Measurements from ENCODE around the gene OR1C1. TPM values are rescaled to one million over a fixed set of nuclear protein-coding genes. Genes with fewer than 3 reads are reported as not detected.
"Not testable (repeated sequence)": the region's sequence is repeated elsewhere in the genome, so short reads cannot be mapped to it uniquely, and the experiment has no call there.

Gene OR1C1, protein sequence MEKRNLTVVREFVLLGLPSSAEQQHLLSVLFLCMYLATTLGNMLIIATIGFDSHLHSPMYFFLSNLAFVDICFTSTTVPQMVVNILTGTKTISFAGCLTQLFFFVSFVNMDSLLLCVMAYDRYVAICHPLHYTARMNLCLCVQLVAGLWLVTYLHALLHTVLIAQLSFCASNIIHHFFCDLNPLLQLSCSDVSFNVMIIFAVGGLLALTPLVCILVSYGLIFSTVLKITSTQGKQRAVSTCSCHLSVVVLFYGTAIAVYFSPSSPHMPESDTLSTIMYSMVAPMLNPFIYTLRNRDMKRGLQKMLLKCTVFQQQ
- not detected for total RNA-seq

DNA sequence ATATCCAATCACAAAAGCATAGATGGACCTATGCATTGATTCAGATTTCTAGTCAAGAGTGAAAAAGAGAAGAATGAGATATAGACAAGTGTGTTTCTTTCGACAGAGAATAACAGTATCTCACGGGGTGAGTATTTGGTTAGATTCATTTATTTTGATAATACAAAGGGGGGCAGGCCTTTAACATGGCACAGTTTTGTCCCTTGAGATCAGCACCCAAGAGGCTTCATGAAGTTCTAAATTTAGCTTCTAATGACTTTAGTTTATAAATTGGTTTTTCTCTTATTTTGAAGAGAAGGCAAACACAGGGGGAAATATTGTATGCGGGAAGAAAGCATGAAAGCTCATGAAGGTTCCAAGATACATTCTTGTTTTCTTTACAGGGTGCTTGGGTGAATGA, at the start of gene OR1C1:
Gene OR1C1 (minus strand): TSS at position 101 of the 400 bp plus-strand sequence. CDS start 2,150 bp downstream, outside the sequence.
- Mint-ChIP-seq H3K27ac (no peak within 1 kb of the TSS), H3K27me3 (no peaks in the 10 kb centered on the region), H3K9me3 (no peaks in the 10 kb centered on the region), H3K4me1 (no peaks in the 10 kb centered on the region), H3K4me3 (no peak within 1 kb of the TSS), H3K36me3 (ENCODE audit: low read depth) (no peaks in the 10 kb centered on the region)
- DNase-seq: no peak
- ChIA-PET POLR2A (no interaction called here), CTCF (no interaction called here)

DNA sequence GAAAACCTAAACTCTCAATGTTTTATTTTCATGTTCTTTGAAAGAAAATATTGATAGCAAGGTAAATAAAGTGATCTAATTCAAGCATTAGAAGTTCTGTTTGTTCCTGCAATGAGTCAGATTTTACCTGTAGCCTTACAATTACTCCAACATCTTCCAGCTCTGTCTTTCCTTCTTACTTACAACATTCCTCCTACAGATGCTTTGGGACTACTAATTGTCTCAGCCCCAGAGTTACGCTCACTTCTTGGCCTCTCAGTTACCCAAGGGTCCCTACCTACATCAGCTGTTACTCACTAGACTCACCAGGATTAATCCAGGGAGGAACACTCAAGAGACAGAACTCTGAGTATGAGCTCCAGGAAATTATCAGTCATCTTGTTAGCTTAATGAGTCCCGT, 37.2 kb upstream of the OR1C1 start:
- Mint-ChIP-seq H3K27me3 (no peaks in the 10 kb centered on the region), H3K27ac (no peak overlapping the region), H3K36me3 (ENCODE audit: low read depth) (no peaks in the 10 kb centered on the region), H3K4me1 (no peaks in the 10 kb centered on the region), H3K4me3 (no peak overlapping the region), H3K9me3 (no peaks in the 10 kb centered on the region)
- no peak for DNase-seq
- POLR2A ChIA-PET: no interaction called here
- CTCF ChIA-PET: no interaction called here

DNA sequence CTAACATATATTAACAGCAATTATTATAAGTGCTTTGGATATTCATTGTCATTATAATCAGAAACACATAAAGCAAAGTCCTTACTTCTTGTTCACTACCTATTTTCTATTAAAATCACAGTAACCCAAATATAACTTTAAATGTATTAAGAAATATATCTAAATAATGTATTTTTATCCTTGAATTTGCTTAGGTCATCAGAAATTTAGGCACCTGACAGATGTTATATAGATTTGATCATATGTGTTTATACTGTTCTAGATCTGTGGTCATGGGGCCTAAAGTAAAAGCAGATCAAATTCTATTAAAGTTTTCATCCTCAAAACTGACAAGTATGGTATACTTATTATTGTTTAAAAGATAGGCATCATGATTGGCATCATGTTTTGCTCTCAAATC, 9.2 kb upstream of the OR1C1 start:
- Mint-ChIP-seq H3K27me3 (no peaks in the 10 kb centered on the region), H3K9me3 (no peaks in the 10 kb centered on the region), H3K27ac (no peak overlapping the region), H3K36me3 (ENCODE audit: low read depth) (no peaks in the 10 kb centered on the region), H3K4me1 (no peaks in the 10 kb centered on the region), H3K4me3 (no peak overlapping the region)
- CTCF ChIA-PET: no interaction called here
- POLR2A ChIA-PET: no interaction called here
- DNase-seq: no peak

DNA sequence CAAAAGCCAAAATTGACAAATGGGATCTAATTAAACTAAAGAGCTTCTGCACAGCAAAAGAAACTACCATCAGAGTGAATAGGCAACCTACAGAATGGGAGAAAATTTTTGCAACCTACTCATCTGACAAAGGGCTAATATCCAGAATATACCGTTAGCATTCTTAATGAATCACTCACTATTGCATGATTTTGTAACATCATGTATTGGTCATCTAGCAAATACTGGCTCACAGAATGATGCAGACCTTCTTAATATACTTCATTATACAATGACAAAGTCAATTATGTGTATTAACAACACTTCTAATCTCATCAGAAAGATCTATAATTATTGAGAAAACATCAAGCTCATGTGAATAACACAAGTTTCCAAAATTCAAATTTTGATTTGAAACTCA, 6.0 kb downstream of the OR1C1 start:
- H3K9me3 Mint-ChIP-seq; DNase-seq; H3K27me3 Mint-ChIP-seq; H3K4me3 Mint-ChIP-seq; H3K27ac Mint-ChIP-seq; H3K4me1 Mint-ChIP-seq; H3K36me3 Mint-ChIP-seq (ENCODE audit: low read depth); CTCF ChIA-PET; POLR2A ChIA-PET: not testable (repeated sequence)

DNA sequence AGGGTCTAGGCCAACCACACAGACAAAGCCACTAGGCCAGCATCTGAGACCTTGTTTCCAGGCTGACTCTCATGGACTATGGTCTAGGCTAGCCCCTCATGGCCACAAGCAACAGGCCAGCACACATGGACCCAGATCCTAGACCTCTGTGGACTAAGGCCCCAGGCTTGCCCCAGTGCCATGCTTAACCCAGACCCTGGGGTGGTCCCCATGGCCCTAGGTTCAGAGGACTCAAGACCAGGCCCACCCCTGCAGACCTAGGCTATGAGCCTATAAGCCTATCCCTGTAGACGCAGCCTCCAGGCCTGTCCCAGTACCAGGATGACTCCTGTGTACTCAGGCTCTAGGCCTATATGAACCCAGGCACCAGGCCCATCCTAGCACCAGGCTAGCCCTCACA, 10.5 kb downstream of the OR1C1 start:
- H3K27ac Mint-ChIP-seq: no peak overlapping the region
- H3K27me3 Mint-ChIP-seq: no peaks in the 10 kb centered on the region
- no peaks in the 10 kb centered on the region for H3K36me3 Mint-ChIP-seq (ENCODE audit: low read depth)
- ChIA-PET CTCF (no interaction called here), POLR2A (no interaction called here)
- H3K4me3 Mint-ChIP-seq: no peak overlapping the region
- H3K9me3 Mint-ChIP-seq: peaks cover 16% of the 10 kb centered on the region
- H3K4me1 Mint-ChIP-seq: no peaks in the 10 kb centered on the region
- no peak for DNase-seq

DNA sequence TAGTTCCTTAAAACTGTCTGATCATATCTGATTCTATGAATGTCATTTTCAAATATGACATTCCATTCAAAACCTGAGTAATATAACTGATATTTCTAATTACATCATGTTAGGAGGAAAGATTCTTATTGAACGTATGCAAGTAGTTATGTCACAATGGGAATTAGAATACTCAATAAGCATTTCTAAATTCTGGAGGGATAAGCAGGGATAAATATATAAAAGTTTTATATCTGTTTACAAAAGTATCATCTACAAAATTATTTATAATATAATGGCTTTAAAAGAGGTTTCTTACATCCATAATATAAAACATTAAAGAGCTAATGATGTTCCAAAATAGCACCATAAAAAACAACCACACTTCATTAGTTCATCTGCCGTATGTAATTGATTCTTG, 12.3 kb downstream of the OR1C1 start, which contains the start of gene OR14A2:
Gene OR14A2 (minus strand): TSS at position 101 of the 400 bp plus-strand sequence.
- no peaks in the 10 kb centered on the region for H3K27me3 Mint-ChIP-seq
- POLR2A ChIA-PET: no interaction called here
- no peak within 1 kb of the TSS for H3K4me3 Mint-ChIP-seq
- no peaks in the 10 kb centered on the region for H3K4me1 Mint-ChIP-seq
- peaks cover 16% of the 10 kb centered on the region for H3K9me3 Mint-ChIP-seq
- no peak within 1 kb of the TSS for H3K27ac Mint-ChIP-seq
- no peak for DNase-seq
- CTCF ChIA-PET: no interaction called here
- H3K36me3 Mint-ChIP-seq (ENCODE audit: low read depth): no peaks in the 10 kb centered on the region

DNA sequence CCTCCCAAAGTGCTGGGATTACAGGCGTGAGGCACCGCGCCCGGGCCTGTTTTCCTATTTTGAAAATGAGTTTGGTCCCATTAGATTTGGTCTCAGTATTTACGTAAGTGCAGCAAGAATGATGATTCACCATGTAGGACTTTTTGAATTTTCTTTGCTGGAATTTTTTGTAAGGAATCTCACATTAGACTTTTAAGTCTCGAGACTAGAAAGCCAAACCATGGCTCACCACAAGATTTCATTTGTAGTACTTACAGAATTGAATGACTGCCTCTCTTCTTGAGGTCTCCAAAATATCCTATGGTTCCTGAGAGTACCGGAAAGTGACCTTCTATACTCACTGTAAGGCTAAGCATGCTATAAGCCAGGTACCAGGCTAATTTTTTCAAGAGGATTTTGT, 12.7 kb downstream of the OR1C1 start:
- Mint-ChIP-seq H3K4me3 (no peak overlapping the region), H3K27me3 (no peaks in the 10 kb centered on the region), H3K27ac (no peak overlapping the region), H3K9me3 (peaks cover 16% of the 10 kb centered on the region), H3K4me1 (no peaks in the 10 kb centered on the region), H3K36me3 (ENCODE audit: low read depth) (no peaks in the 10 kb centered on the region)
- DNase-seq: no peak
- ChIA-PET CTCF (no interaction called here), POLR2A (no interaction called here)

DNA sequence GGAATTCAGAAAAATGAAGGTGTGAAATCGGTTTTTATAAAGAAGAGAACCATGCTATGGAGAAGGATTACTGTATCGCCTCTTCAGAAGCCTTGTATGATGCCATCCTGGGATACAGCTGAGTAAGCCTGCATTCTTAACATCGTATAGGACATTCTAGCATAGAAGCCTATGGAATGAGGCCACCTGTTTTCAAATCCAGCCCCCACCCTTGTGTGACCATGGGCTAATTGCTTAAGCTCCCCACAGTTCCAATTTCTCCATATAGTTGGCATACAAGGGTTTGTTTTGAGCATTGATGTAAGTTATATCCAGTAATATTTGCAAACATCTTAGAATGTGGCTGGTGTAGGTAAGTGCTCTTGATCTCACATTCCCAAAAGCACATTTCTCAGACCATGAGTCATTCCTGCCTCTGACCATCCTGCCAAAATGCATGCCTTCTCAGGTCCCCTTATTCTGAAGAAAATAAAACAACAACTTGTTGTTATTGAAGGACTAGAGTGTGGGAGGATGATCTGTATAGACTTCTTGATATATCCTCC, 13.9 kb downstream of the OR1C1 start:
- CTCF ChIA-PET: no interaction called here
- no peaks in the 10 kb centered on the region for H3K27me3 Mint-ChIP-seq
- H3K4me3 Mint-ChIP-seq: no peak overlapping the region
- POLR2A ChIA-PET: no interaction called here
- no peak overlapping the region for H3K27ac Mint-ChIP-seq
- DNase-seq: no peak
- H3K36me3 Mint-ChIP-seq (ENCODE audit: low read depth): no peaks in the 10 kb centered on the region
- no peaks in the 10 kb centered on the region for H3K4me1 Mint-ChIP-seq
- H3K9me3 Mint-ChIP-seq: peaks cover 16% of the 10 kb centered on the region

DNA sequence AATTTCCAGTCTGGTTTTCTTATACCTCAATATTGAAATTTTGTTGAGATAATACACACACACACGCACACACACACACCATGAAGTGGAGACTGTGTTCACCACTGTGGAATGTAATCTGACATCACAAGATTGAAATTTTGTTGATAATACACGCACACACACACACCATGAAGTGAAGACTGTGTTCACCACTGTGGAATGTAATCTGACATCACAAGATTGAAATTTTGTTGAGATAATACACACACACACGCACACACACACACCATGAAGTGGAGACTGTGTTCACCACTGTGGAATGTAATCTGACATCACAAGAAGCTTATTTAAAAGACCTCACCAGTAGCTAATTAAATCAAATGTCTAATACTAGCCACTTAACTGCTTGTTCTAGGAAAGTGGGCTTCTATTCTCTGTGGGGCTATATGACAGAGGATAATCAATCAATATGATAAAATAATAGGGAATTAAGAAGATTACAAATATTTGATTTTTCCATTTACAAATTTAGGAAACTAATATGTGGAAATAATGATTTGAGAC, 18.1 kb downstream of the OR1C1 start:
- CTCF ChIA-PET; POLR2A ChIA-PET; H3K36me3 Mint-ChIP-seq (ENCODE audit: low read depth); H3K4me3 Mint-ChIP-seq; H3K4me1 Mint-ChIP-seq; H3K27ac Mint-ChIP-seq; DNase-seq; H3K27me3 Mint-ChIP-seq; H3K9me3 Mint-ChIP-seq: not testable (repeated sequence)

DNA sequence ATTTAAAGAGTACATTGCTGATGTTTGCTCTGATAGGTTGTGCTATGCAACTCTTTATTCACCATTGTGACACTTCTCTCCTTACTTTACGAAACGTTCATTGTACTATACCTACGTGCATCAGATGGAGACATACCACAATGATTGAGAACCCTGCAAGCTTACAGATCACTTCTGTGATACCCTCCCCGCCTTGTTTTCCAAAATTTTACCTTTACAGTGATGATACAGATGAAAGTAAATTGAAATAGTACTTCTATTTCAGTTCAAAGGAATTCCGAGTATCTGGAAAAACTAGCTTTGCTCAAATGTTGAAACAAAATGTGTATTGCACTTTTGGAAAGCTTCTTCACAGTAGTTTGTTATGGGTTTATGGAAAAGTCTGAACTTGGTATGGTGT, 18.6 kb downstream of the OR1C1 start:
- no peak overlapping the region for H3K27ac Mint-ChIP-seq
- DNase-seq: no peak
- no peaks in the 10 kb centered on the region for H3K27me3 Mint-ChIP-seq
- H3K36me3 Mint-ChIP-seq (ENCODE audit: low read depth): no peaks in the 10 kb centered on the region
- no peaks in the 10 kb centered on the region for H3K4me1 Mint-ChIP-seq
- no peaks in the 10 kb centered on the region for H3K9me3 Mint-ChIP-seq
- ChIA-PET POLR2A (no interaction called here), CTCF (interaction anchor here (0.6 kb wide), 1 partner anchor 597 kb away, joined by 3 read pairs; no protein-coding TSS in a partner anchor)
- no peak overlapping the region for H3K4me3 Mint-ChIP-seq

DNA sequence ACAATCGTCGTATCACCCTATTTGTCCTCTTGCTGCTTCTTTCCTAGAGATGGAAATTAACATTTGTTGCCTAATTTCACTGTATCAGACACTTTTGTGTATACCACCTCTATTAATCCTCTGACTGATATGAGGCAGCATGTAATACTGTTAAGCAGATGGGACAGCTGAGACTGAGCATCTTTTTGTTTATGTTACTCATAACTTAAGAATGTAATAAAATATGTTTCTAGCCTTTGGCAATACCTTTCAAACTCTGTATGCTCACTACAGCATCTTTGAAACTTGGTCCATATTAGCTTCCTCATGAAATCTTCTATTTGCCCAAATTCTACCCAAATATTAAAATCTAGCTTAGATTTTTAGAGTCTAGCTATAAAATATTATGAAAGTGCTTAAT, 19.6 kb downstream of the OR1C1 start:
- no peaks in the 10 kb centered on the region for H3K4me1 Mint-ChIP-seq
- POLR2A ChIA-PET: no interaction called here
- H3K27me3 Mint-ChIP-seq: no peaks in the 10 kb centered on the region
- no peak for DNase-seq
- H3K9me3 Mint-ChIP-seq: no peaks in the 10 kb centered on the region
- no peak overlapping the region for H3K4me3 Mint-ChIP-seq
- CTCF ChIA-PET: no interaction called here
- no peaks in the 10 kb centered on the region for H3K36me3 Mint-ChIP-seq (ENCODE audit: low read depth)
- no peak overlapping the region for H3K27ac Mint-ChIP-seq

DNA sequence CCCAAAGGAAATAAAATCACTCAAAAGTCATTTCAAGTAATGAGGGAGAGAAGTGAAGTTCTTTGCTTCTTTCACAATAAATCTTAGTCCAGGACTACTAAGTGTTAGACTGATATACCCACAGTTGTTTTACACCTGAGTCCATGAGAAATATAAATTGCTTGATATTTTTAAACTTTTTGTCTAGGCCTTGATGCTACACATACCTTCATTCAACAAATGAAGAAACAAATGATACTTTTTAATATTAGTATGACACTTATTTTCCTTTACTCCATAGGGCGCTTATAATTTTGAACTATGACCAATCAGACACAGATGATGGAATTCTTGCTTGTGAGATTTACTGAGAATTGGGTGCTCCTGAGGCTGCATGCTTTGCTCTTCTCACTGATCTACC, 22.0 kb downstream of the OR1C1 start, which contains the start of gene OR14K1:
Gene OR14K1 (plus strand): TSS at position 301 of the 400 bp plus-strand sequence. CDS start 0 bp downstream, at position 301.
- Mint-ChIP-seq H3K4me3 (no peak within 1 kb of the TSS), H3K4me1 (no peaks in the 10 kb centered on the region), H3K36me3 (ENCODE audit: low read depth) (no peaks in the 10 kb centered on the region), H3K27me3 (no peaks in the 10 kb centered on the region), H3K27ac (no peak within 1 kb of the TSS), H3K9me3 (no peaks in the 10 kb centered on the region)
- CTCF ChIA-PET: no interaction called here
- DNase-seq: no peak
- POLR2A ChIA-PET: no interaction called here

DNA sequence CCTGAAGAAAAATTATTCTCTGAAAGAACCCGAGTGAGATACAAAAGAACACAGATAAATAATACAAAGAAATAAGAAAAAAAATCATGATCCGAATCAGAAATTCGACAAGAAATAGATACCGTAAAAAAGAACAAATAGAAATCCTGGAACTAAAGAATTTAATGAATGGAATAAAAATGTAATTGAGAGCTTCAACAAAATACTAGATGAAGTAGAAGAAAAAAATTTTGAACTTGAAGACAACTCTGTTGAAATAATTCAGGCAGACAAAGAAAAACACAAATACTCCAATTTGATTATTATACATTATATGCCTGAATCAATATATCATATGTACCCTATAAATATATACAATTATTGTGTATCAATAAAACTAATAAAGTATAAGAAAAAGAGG, 39.1 kb downstream of the OR1C1 start:
- H3K4me1 Mint-ChIP-seq: no peaks in the 10 kb centered on the region
- H3K9me3 Mint-ChIP-seq: peaks cover 5% of the 10 kb centered on the region
- no peak overlapping the region for H3K27ac Mint-ChIP-seq
- no peak for DNase-seq
- CTCF ChIA-PET: no interaction called here
- no peaks in the 10 kb centered on the region for H3K36me3 Mint-ChIP-seq (ENCODE audit: low read depth)
- POLR2A ChIA-PET: no interaction called here
- no peak overlapping the region for H3K4me3 Mint-ChIP-seq
- no peaks in the 10 kb centered on the region for H3K27me3 Mint-ChIP-seq

DNA sequence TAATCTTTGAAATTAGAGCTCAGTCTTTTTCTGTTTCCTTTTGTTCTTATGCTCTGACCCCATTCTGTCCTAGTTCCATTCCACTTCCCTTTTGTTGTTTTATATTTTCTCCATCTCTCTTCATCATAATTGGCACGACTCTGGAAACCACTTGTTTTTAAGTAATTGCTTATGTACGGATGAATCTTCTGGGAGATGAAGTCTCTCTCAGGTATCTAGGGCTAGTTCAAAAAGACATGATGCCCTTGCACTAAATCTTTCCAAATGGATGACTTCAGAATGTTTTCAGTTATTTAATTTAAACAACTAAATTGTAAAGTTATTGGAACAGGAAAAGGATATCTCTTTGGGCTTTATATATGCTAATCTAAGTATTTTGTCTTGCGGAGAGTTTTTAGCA, 43.8 kb downstream of the OR1C1 start, which contains the start of gene OR6F1:
Gene OR6F1 (minus strand): TSS at position 101 of the 400 bp plus-strand sequence. CDS start 3,891 bp downstream, outside the sequence.
- Mint-ChIP-seq H3K9me3 (peaks cover 2% of the 10 kb centered on the region), H3K27me3 (no peaks in the 10 kb centered on the region), H3K4me1 (no peaks in the 10 kb centered on the region), H3K4me3 (no peak within 1 kb of the TSS), H3K36me3 (ENCODE audit: low read depth) (no peaks in the 10 kb centered on the region), H3K27ac (no peak within 1 kb of the TSS)
- POLR2A ChIA-PET: no interaction called here
- no peak for DNase-seq
- CTCF ChIA-PET: no interaction called here

Data from activated CD4-positive, alpha-beta memory T cell treated with anti-CD3 and anti-CD28 coated beads, Interleukin-2, amount 10 ng/mL, durations not matched to agents 7 days and 5 days (primary cell).